HG03558 (cell line): Measurements from ENCODE around the gene TMEM50A.
A peak's percentile ranks its signal among the peaks of the same experiment; 100 is the strongest.
"Not testable (repeated sequence)": the region's sequence is repeated elsewhere in the genome, so short reads cannot be mapped to it uniquely, and the experiment has no call there.

Experiments used
- ATAC-seq: cut with Tn5 transposase; IDR thresholded peaks from one replicate; pipeline ENCODE4 v1.9.1; 2021; ENCODE audit warnings: moderate number of reproducible peaks; ENCODE audit not compliant: unreplicated experiment; ENCODE audit errors: extremely low read depth

TMEM50A gene

DNA sequence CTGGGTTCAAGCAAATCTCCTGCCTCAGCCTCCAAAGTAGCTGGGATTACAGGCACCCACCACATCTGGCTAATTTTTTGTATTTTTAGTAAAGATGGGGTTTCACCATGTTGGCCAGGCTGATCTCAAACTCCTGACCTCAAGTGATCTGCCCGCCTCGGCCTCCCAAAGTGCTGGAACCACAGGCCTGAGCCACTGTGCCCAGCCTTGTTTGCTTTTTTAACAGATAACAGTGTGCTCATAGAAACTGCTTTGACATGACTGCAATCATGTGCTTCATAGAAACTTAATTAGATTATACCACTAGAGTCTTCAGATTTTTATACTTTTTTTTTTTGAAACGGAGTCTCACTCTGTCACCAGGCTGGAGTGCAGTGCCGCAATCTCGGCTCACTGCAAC is 8.8 kb upstream of the TMEM50A start:
- ATAC-seq, result not testable (repeated sequence)

DNA sequence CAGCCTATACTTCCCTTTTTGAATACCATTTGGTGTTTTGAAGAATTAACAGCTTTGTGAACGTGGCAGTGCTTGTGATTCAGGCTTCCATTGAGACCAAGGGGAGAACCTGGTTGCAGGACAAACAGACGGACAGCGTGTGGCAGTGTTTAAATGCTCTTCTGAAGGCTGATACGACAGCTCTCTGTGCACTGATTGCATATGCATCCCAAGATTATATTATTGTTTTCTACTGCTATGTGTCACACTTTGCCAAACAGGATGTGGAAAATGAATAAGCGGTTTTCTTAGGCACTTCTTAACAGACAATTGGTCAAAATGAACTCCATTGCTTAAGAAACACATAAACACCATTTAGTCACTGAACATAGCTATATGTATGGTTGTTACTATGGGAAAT is 8.2 kb upstream of the TMEM50A start:
- not testable (repeated sequence) for ATAC-seq

DNA sequence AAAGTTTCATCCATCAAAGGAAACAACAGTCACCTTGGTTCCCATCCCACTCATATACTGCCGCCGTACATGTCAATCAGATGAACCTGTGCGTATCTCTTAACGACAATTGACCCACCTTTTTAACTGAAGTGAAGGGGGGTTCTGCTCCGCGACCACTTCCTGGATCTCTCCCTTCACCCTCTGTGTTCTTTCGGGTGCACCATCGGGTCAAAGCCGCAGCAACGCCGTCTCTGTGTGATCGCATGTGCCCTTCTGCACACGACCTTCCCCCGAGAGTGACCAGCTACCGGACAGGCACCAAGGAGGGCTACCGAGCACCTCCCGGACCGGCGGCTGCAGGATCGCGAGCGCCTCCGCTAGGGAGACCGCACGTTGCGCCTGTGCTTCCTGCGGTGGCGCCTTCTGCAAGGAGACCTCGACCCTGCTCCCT is 1.2 kb upstream of the TMEM50A start:
- not testable (repeated sequence) for ATAC-seq

DNA sequence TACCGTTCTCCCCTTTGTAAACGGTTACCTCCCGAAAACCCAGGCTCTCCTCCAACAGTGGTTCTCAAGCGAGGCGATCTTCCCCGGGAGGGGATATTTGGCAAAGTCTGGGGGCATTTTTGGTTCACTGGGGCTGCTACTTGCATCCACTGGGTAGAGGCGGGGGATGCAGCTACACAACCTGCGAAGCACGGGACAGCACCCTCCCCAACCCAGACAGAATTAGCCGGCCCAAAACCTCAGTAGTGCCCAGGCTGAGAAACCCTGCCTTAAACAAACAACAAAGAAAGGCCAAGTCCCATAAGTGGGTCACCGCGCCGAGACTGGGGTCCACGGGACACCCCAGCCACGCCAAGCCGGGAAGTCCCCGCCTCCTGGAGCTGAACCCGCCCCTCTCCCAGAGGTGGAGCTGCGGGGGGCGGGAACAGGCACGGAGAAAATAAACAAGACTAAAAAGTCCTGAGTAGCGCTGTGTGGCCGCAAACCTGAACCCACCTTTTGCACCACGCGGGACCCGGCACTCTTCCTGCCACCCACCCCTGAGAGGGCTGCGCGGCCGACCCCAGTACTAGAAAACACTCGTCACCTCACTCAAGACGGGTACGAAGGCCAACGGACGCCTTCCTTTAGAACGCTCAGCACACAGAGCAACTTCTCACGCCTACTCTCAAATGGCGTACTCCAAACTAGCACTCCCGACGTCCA is 499 bp upstream of the TMEM50A start:
- peak; percentile 18 for ATAC-seq

DNA sequence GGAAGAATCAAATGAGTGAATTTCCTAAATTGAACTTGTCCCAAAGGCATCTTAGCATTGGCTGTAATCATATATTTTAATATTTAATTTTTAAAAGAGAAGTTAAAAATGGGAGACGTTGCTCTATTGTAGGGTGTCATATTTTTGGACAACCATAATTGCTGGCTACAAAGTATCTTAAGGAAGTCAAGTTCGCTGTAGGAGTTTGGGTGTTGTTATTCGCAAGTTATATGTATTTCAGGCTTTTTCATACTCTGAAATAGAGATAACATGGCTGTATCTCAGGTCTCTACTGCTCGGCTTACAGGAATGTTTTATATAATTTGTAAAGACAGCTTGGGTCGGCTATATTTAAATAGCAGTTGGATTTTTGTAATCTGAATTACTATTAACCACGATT is 852 bp downstream of the TMEM50A start:
- ATAC-seq, result no peak

DNA sequence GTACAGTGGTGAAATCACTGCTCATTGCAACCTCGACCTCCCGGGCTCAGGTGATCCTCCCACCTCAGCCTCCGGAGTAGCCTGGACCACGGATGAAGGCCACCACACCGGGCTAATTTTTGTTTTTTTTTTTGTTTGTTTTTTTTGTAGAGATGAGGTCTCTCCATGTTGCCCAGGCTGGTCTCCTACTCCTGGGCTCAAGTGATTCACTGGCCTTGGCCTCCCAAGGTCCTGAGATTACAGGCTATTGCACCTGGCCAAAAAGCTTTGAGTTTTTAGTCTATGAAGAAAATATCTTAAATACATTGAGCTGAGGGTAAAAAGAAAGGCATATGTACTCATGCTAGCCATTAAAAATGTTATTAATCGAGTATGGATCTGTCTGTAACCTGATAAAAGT is 3.6 kb downstream of the TMEM50A start:
- no peak for ATAC-seq

DNA sequence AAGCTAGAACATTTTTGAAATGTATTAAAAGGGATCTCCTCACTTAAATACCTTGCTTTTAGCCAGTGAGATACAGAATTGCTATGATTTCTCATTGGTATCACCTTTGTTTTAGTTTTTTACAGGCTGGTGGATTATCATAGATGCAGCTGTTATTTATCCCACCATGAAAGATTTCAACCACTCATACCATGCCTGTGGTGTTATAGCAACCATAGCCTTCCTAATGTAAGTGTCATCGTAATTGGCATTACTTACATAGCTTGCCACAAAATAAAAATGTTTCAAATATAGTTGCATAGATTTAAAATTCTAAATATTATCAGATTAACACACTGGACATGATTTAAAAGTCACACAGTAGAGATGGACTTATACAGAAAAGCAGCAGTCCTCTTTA is 4.7 kb downstream of the TMEM50A start:
- no peak for ATAC-seq

DNA sequence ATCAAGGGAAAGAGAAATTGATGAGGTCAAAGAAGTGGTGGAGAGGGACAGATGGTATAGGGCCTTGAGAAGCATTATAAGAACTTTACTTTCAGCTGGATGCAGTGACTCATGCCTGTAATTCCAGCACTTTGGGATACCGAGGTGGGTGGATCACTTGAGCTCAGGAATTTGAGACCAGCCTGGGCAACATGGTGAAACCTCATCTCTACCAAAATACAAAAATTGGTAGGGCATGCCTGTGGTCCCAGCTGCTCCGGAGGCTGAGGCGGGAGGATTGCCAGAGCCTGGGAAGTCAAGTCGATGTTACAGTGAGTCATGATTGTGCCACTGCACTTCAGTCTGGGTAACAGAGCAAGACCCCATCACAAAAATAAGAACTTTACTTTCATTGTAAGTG is 5.7 kb downstream of the TMEM50A start:
- no peak for ATAC-seq

DNA sequence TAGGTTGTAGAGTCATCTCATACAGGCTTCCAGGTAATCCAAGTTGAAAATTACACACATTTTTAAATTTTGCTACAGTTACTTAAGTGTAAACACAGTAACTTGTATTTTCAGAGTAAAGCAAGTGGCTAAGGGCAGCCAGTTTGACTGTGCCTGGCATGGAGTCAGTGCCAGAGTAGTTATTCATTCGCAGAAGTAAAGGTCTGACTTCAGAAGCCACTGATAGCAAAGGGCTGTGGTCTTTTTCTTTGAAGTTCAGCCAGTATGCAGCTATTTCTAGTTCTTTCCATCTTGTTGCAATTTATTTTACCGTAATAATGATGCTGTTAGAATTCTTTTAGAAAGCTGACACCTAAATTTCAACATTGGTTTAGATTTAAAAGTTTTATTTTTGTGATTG is 9.4 kb downstream of the TMEM50A start:
- ATAC-seq, result no peak

DNA sequence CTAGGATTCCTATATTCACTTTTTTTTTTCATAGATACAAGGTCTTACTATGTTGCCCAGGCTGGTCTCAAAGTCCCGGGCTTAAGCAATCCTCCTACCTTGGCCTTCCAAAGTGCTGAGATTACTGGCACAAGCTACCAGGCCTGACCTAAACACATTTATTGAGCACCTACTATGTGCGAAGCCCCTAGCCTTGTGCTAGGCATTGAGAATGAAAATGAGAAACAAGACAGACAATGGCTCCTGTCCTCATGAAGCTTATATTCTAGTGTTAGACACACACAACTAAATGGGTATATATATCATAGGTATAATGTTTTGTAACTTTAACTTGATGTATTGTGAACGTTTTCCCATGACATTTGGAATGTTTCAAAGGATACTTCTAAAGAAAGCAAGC is 11.5 kb downstream of the TMEM50A start:
- no peak for ATAC-seq

DNA sequence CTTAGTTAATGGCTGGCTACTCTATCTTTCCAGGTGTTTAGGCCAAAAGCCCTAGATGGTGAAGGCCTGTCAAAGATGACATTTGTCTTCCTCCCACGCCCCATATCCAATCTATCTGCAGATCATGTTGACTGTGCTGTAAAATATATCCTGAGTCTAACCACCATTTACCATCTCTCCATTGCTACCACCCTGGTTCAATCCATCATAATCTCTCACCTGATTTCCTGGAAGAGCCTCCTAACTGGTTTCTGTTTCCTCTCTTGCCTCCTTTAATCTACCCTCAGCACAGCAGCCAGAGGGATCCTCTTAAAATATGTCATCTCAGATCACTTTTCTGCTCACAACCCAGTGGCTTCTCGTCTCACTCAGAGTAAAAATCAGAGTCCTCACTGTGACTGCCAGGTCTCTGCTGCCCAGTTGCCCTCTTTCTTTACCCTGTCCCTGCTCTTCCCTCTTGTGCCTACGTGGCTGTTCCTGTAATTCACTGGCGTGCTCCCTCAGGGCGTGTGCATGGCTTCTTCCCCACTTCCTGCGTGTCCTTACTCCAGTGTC is 17.8 kb downstream of the TMEM50A start:
- ATAC-seq, result no peak

DNA sequence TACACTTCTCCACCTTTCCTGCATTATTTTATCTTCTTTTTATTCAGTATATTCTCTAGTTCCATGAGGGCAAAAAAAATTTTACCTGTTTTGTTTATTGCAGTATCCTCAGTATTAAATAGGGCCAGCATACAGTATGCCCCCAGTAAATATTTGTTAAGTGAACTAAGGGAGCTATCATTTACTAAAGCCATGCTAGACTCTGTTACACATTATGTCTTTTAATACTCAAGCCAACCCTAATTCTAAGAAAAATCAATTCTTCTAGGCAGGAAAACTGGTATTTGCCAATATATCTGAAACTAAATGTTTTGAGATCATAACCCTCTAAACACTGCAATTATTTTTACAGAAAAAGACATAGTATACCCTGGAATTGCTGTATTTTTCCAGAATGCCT is 18.3 kb downstream of the TMEM50A start:
- no peak for ATAC-seq

DNA sequence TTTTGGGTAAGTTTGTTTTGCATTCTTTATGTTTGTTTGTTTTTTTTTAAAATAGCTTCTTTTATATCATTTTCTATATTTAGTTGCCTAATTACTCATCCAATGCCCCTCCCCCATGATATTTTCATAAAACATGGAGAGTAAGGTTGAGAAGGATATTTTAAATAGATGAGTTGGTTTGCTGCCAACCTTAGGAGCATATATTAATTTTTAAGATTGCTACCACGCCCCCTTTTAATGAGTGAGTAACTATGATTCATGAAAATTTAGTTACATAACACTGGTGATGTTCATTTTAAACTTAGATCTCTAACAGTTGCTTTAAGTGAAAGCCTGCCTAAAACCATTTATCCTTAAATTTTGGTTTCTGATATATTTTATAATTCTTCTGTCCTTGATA is 18.7 kb downstream of the TMEM50A start:
- no peak for ATAC-seq

DNA sequence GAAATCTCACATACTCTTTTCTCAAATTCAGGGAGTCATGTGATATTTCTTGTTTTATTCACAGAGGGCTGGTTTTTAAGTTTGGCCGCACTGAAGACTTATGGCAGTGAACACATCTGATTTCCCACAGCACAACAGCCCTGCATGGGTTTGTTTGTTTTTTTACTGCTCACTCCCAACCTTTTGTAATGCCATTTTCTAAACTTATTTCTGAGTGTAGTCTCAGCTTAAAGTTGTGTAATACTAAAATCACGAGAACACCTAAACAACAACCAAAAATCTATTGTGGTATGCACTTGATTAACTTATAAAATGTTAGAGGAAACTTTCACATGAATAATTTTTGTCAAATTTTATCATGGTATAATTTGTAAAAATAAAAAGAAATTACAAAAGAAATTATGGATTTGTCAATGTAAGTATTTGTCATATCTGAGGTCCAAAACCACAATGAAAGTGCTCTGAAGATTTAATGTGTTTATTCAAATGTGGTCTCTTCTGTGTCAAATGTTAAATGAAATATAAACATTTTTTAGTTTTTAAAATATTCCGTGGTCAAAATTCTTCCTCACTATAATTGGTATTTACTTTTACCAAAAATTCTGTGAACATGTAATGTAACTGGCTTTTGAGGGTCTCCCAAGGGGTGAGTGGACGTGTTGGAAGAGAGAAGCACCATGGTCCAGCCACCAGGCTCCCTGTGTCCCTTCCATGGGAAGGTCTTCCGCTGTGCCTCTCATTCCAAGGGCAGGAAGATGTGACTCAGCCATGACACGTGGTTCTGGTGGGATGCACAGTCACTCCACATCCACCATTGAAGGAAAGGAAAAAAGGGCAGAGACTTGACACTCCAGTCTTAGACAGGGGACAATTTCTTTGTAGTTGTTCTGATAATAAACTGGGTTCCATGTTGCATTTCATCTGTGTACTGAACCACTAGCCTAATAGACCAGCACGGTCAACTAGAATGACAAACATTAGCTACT is 22.8 kb downstream of the TMEM50A start:
- ATAC-seq, result no peak

DNA sequence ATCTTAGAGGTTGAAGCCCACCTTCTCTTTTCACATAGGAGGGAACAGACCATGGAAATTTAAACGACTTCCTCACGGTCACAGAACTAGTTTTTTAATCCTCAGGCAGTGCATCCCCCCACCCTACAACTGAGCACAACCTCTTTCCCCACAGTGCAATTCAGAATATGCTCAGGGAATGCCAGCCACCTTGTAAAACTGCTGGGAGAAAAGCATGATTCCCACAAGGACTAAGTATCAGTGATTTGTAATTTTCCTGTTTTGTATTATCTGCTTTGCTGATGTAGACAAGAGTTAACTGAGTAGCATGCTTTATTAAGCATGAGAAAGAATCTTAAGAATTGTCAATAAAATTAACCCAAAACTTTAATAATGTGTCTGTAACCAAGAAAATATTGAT is 23.8 kb downstream of the TMEM50A start:
- ATAC-seq, result no peak

DNA sequence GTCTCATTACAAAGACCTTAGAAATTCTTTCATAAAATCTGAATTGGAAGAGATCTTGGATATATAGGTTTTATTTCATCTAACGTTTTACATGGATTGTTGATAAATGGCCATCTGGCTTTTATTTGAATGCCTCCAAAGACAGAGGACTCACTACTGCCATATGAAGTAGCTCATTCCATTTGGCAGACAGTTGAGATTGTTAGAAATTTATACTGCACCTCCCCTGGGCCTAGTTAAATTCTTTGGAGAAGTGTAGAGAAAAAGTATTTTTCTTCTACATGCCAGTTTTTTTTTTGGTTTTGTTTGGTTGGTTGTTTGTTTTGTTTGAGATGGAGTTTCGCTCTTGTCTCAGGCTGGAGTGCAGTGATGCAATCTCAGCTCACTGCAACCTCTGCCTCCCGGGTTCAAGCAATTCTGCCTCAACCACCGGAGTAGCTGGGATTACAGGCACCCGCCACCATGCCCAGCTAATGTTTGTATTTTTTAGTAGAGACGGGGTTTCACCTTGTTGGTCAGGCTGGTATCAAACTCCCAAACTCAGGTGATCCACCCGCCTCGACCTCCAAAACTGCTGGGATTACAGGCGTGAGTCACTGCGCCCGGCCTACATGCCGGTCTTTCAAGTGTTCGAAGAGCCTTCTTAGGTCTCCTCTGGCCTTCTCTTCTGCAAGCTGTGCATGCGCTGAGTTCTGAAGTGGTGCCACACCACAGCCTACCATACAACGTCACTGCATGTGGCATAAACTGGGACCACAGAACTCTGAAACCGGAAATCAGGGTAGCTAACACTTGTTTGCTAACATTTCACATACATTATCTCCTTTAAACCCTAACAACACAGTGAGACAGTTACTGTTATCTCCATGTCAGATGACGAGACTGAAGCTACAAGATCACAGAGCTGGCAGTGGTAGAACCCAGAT is 24.8 kb downstream of the TMEM50A start:
- ATAC-seq, result not testable (repeated sequence)

DNA sequence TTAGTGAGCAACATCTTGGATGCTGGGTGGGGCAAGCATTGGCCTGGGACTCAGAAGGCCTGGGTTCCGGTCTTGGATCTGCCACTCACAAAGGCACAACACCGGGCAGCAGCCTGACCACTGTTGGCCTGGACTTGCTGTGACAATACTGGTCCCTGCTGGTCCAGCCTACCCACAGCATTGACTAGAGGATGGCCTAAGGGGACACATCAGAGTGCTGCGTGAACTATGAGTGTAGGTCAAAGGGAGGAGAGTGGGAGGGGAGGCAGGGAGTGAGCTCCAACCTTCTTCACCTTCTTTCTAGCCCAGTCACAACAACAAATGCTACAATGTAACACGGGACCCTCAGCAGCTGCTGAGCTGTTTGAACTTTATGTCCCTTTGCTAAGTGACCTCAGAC is 31.1 kb downstream of the TMEM50A start:
- ATAC-seq, result no peak

DNA sequence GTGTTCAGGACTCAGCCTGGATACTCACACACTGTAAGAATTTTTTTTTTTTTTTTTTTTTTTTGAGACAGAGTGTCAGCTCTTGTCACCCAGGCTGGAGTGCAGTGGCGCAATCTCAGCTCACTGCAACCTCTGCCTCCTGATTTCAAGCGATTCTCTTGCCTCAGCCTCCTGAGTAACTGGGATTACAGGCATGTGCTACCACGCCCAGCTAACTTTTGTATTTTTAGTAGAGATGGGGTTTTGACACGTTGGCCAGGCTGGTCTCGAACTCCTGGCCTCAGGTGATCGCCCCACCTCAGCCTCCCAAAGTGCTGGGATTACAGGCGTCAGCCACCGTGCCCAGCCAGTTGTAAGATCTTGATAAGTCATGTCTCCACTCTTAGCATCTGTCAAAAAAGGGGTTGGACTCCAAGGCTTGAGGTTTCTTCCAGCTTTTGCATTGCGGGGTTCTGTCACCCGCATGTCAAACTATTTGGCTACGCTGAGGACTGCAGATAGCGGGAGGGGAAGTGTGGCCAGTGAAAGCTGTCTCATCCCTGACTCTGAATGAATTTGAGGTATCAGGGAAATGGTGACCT is 31.6 kb downstream of the TMEM50A start:
- not testable (repeated sequence) for ATAC-seq

DNA sequence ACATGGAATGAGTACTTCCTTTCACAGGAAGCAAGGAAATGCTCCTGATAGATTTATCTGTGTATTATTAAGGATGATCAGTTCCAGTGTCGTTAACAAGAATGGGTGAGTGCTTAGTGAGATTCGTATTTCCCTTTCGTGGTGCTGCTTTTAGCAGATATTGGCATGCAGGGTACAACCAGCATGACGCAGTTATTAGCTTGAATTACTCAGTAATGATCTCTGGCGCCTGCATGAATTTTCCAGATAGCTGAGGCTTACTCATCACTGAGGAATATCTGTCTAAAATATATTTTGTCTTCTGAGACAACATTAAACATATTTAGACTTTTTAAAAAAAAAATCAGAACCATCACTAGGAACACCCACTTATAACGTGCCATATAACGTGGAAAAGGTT is 33.6 kb downstream of the TMEM50A start:
- ATAC-seq, result not testable (repeated sequence)

DNA sequence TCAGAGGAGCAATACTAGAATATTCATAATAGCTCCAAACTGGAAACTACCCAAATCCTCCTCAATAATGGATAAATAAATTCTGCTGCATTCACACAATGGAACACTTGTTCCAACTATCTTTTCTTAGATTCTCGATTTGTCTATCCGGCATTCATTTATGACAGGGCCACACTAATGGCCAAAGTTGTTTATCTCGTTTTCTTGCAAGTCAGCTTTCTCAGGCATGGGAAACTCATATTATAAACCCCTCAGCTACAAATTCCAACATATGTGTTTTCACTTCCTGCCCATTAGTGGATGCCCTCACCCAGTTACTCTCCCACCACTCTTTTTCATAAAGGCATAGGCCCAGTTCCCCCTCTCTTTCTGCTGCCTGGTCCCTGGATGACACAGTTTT is 40.2 kb downstream of the TMEM50A start:
- not testable (repeated sequence) for ATAC-seq
